Anterior cingulate cortex (tissue), 58 donors: ENCODE measurements around the gene TMIGD1.

Source experiments
- DNase-seq, 58 donors: peaks; one replicate each; lab custom pipeline; 2025; lab: John Stamatoyannopoulos, UW

TMIGD1 gene

GRCh38 chr17:30333503-30334360 is at the start of gene TMIGD1:
TSS of gene TMIGD1 (minus strand) at chr17:30334057. CDS start at chr17:30332133, 1,924 bp downstream.
- DNase-seq = no peak

GRCh38 chr17:30382345-30382744 is 48.5 kb upstream of the TMIGD1 start:
- DNase-seq = no peak

- DNase-seq = no peak
Observed at GRCh38 chr17:30381340-30381659, 47.4 kb upstream of the TMIGD1 start.

- no peak for DNase-seq
Observed at GRCh38 chr17:30380643-30381339, 46.9 kb upstream of the TMIGD1 start.

- DNase-seq = no peak
Observed at GRCh38 chr17:30379903-30380381, 46.1 kb upstream of the TMIGD1 start.

- DNase-seq = peak in 14 of 58 donors; percentile 18 to 53 (median 36)
Observed at GRCh38 chr17:30379303-30379902, 45.5 kb upstream of the TMIGD1 start.

GRCh38 chr17:30378825-30379302 is 45.0 kb upstream of the TMIGD1 start, which contains the start of gene CPD:
TSS of gene CPD (plus strand) at chr17:30378927. CDS start at chr17:30378981, 54 bp downstream.
- peak; percentile 63 to 98 (median 95) for DNase-seq

GRCh38 chr17:30378241-30378824 is 44.5 kb upstream of the TMIGD1 start:
- DNase-seq = peak in 15 of 58 donors; percentile 9 to 51 (median 35)

- DNase-seq = no peak
Observed at GRCh38 chr17:30377574-30378240, 43.9 kb upstream of the TMIGD1 start.

- DNase-seq = peak in 14 of 58 donors; percentile 14 to 53 (median 25)
Observed at GRCh38 chr17:30376621-30377452, 43.0 kb upstream of the TMIGD1 start.

- no peak for DNase-seq
Observed at GRCh38 chr17:30375661-30376060, 41.8 kb upstream of the TMIGD1 start.

GRCh38 chr17:30372755-30373154 is 38.9 kb upstream of the TMIGD1 start:
- no peak for DNase-seq

- DNase-seq = no peak
Observed at GRCh38 chr17:30369995-30370394, 36.1 kb upstream of the TMIGD1 start.

GRCh38 chr17:30368912-30369720 is 35.3 kb upstream of the TMIGD1 start:
- DNase-seq = peak in 7 of 58 donors; percentile 1 to 15 (median 6)

- DNase-seq = peak in 12 of 58 donors; percentile 7 to 74 (median 18)
Observed at GRCh38 chr17:30366536-30366935, 32.7 kb upstream of the TMIGD1 start.

- DNase-seq = no peak
Observed at GRCh38 chr17:30363715-30364202, 29.9 kb upstream of the TMIGD1 start.

- no peak for DNase-seq
Observed at GRCh38 chr17:30361766-30362279, 28.0 kb upstream of the TMIGD1 start.
